Brain microvascular endothelial cell (primary cell): ENCODE results near the gene SHISA7.

Experiments
- DNase-seq: peaks from one replicate; pipeline ENCODE4 v3.0.0-alpha.2; 2020
- H3K27ac ChIP-seq: fragments of 250-450 bp; sonication (Bioruptor Pico); 2 replicates; pipeline ENCODE4 v1.5.1; 2020; ENCODE audit warnings: mild to moderate bottlenecking, moderate library complexity
- H3K27me3 ChIP-seq: fragments of 250-450 bp; sonication (Bioruptor Pico); replicated peaks from 2 replicates; pipeline ENCODE4 v1.5.1; 2020; ENCODE audit warnings: mild to moderate bottlenecking
- H3K36me3 ChIP-seq: fragments of 250-450 bp; sonication (Bioruptor Pico); replicated peaks from 2 replicates; pipeline ENCODE4 v1.5.1; 2020; ENCODE audit warnings: mild to moderate bottlenecking
- H3K4me3 ChIP-seq: 2 replicates; pipeline ENCODE4 v1.5.1; 2011; ENCODE audit warnings: low read depth, mild to moderate bottlenecking, control low read depth, low read length, moderate library complexity
- in situ Hi-C: cut with HindIII; loops from 2 replicates; pipeline ENCODE4 v1.10.0; 2017; ENCODE audit warnings: low sequenced_read_pairs, low pct_ligation_motif_present
- TF ChIP-seq, protein P1 (sequence below): IDR thresholded peaks from 2 replicates; pipeline ENCODE4 v1.5.1; 2011; ENCODE audit warnings: low read depth, mild to moderate bottlenecking, moderate library complexity, low read length, control low read depth, inconsistent platforms; ENCODE audit errors: missing control alignments

SHISA7 gene

DNA sequence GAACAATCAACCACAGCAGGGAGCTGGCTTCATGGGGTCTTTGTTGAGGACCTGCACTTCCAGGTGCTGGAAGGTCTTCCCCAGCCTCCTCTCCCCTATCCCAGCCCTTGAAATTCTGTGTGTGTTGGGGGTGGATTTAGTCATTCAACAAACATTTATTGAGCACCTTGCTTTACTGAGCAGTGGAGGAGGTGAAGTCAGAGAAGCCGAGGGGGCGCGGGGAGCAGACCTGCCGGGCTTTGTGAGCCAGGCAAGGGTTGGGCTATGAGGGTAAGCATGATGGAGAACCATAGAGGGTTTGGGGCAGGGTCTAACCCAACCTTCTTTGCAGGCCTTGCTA lies 24.9 kb upstream of the SHISA7 start:
- no peak overlapping the region for H3K27ac ChIP-seq
- in situ Hi-C loops, result no loop called here
- no peaks in the 10 kb centered on the region for H3K36me3 ChIP-seq
- no peak overlapping the region for H3K4me3 ChIP-seq
- no peaks in the 10 kb centered on the region for H3K27me3 ChIP-seq
- TF ChIP-seq, protein P1, sequence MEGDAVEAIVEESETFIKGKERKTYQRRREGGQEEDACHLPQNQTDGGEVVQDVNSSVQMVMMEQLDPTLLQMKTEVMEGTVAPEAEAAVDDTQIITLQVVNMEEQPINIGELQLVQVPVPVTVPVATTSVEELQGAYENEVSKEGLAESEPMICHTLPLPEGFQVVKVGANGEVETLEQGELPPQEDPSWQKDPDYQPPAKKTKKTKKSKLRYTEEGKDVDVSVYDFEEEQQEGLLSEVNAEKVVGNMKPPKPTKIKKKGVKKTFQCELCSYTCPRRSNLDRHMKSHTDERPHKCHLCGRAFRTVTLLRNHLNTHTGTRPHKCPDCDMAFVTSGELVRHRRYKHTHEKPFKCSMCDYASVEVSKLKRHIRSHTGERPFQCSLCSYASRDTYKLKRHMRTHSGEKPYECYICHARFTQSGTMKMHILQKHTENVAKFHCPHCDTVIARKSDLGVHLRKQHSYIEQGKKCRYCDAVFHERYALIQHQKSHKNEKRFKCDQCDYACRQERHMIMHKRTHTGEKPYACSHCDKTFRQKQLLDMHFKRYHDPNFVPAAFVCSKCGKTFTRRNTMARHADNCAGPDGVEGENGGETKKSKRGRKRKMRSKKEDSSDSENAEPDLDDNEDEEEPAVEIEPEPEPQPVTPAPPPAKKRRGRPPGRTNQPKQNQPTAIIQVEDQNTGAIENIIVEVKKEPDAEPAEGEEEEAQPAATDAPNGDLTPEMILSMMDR, result no peak
- no peak for DNase-seq

DNA sequence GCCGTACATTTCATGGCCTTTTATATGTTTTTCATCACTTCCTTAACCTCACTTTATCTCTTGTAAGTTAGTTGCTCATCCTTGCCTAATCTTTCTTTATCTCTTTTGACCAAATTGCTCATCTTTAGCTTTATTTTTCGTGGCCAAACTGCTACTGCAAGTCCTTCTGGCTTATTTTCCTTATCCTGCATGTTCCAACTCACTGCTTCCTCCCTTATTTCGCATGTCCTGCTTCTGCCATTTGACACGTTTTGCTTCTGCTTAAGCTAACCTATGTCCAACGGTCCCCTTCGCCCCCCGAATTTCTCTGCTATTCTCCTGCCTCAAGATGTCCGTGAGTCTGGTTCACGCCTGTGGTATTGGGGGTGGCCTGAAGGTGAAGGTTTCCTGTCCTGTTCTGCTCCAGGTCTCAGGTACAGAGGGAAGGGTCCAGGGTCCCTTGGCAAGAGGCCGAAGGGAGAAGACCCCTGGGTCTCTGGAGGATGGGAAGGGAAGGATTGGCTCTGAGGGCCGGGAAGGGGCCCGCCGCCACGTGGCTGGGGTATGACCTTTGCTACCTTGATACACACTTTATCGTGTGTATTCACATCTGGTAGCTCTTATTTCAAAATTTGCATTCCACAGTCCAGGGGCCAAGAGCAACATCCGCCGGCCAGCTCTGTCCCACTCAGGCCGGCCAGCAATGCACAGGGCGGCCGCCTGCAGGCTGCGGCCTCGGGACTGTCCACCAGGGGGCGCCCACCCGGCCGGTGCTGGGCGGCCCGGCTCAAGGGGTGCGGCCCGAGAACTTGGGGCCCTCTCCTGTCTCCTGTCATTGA lies 24.3 kb upstream of the SHISA7 start:
- H3K27ac ChIP-seq, result no peak overlapping the region
- no peak overlapping the region for H3K4me3 ChIP-seq
- DNase-seq, result no peak
- in situ Hi-C loops, result no loop called here
- TF ChIP-seq, protein P1, result peak; percentile 71
- no peaks in the 10 kb centered on the region for H3K36me3 ChIP-seq
- H3K27me3 ChIP-seq, result no peaks in the 10 kb centered on the region

DNA sequence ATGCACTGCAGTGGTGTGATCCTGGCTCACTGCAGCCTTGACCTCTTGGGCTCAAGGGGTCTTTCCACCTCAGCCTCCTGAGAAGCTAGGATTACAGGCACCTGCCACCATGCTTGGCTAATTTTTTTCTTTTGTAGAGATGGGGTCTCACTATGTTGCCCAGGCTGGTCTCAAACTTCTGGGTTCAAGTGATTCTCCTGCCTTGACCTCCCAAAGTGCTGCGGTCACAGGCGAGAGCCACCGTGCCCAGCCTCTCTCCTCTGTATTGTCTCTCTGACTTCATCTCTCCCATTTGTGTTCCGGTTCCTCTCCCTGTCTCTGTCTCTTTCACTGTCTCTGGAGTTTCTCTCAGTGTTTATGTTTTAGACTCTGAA lies 23.1 kb upstream of the SHISA7 start:
- Histone ChIP-seq H3K27ac (no peak overlapping the region), H3K27me3 (no peaks in the 10 kb centered on the region), H3K4me3 (no peak overlapping the region), H3K36me3 (no peaks in the 10 kb centered on the region)
- no peak for DNase-seq
- TF ChIP-seq, protein P1, result no peak
- in situ Hi-C loops, result no loop called here

DNA sequence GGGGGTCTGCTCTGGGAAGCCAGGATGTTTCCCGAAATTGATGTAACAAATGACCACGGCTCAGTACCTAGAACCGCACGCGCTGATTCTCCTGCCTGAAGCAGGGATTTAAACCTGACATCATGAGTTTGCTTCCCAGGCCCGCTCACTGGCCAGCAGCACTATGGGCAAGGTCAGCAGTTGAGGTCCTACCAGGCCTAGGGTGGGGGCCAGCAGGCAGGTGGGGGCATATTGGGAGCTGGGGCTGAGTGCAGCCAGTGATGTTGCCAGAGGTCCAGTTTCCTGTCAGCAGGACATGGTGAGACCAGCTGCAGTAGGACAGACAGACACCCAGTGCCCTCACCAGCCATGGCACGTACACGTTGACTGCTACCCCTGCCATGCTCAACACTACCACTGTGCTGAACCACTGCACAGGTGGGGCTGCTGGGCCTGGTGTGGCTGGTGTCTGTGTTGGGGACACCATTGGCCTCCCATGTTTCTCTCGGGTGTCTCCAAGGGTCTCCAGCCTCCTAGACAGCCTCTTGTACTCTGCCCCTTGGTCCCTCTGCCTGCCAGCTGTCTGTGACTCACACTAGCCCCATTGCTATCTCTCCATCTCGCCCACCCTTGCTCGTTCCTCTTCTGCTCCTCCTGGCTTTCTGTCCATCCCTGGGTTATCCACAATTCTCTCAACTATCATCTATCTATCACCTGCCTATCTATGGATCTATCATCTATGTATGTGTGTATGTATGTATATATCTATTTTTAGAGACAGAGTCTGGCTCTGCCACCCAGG lies 22.6 kb upstream of the SHISA7 start:
- Histone ChIP-seq H3K27ac (no peak overlapping the region), H3K36me3 (no peaks in the 10 kb centered on the region), H3K4me3 (no peak overlapping the region), H3K27me3 (no peaks in the 10 kb centered on the region)
- no peak for DNase-seq
- in situ Hi-C loops, result no loop called here
- TF ChIP-seq, protein P1, result no peak

DNA sequence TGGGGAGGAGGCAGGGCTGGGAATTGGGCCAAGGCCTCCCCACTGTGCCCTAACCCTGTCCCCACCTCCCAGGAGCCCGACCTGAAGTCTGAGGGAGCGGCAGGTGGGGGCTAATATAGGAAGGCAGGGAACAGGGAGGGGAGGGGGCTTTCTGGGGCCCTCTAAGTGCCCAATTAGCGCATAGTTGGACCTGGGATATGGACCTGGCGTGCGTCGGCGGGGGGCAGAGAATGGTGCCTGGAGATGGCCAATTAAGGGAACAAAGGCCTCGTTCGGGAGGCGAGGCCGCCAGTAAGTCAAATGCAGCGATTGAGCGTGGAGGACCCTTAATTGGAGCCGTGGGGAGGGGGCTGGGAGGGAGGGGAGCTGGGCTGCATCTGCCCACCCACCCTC lies 21.6 kb upstream of the SHISA7 start, which contains the start of gene C19orf85:
Gene C19orf85 (minus strand): TSS at position 90 of the 393 bp plus-strand sequence. CDS start 197 bp downstream, outside the sequence.
- no peak within 1 kb of the TSS for H3K27ac ChIP-seq

More for the DNA sequence above, 21.6 kb upstream of the SHISA7 start, which contains the start of gene C19orf85:
- Histone ChIP-seq H3K36me3 (no peaks in the 10 kb centered on the region), H3K27me3 (no peaks in the 10 kb centered on the region), H3K4me3 (no peak within 1 kb of the TSS)
- TF ChIP-seq, protein P1, result no peak
- in situ Hi-C loops, result no loop called here
- no peak for DNase-seq
